SU-DHL-6 (cell line): ENCODE results near the gene KHDRBS1.
"Not testable (repeated sequence)": the region's sequence is repeated elsewhere in the genome, so short reads cannot be mapped to it uniquely, and the experiment has no call there.

Source experiments
- H2AFZ ChIP-seq: fragments of 200-600 bp; sonication (generic); 2 replicates; pipeline ENCODE4 v1.6.1; 2014; ENCODE audit warnings: low read depth, mild to moderate bottlenecking, moderate library complexity, mixed read lengths, antibody characterized with exemption, low read length; ENCODE audit not compliant: severe bottlenecking
- H3F3A ChIP-seq: fragments of 200-600 bp; shearing (Covaris generic); 2 replicates; pipeline ENCODE4 v1.6.0; 2016; ENCODE audit warnings: antibody characterized with exemption, mild to moderate bottlenecking; ENCODE audit not compliant: insufficient read depth
- H3K27ac ChIP-seq: fragments of 200-600 bp; sonication (generic); 2 replicates; pipeline ENCODE4 v1.5.1; 2016; ENCODE audit warnings: low read depth, mild to moderate bottlenecking, low read length, moderate library complexity, mixed read lengths
- H3K27me3 ChIP-seq: fragments of 200-600 bp; sonication (generic), shearing (Covaris generic); 2 replicates; pipeline ENCODE4 v1.6.0; 2014; ENCODE audit warnings: mild to moderate bottlenecking, low read length
- H3K36me3 ChIP-seq: fragments of 200-600 bp; sonication (generic); 2 replicates; pipeline ENCODE4 v1.6.1; 2014; ENCODE audit warnings: mild to moderate bottlenecking, low read length, mixed read lengths
- H3K4me2 ChIP-seq: fragments of 300-600, 200-600 bp; shearing (Covaris generic), sonication (generic); 2 replicates; pipeline ENCODE4 v1.6.0; 2014; ENCODE audit warnings: low read length, low read depth, mild to moderate bottlenecking; ENCODE audit not compliant: poor library complexity, severe bottlenecking
- H3K4me3 ChIP-seq: fragments of 200-600 bp; sonication (generic); 2 replicates; pipeline ENCODE4 v1.5.1; 2014; ENCODE audit warnings: antibody characterized with exemption, low read length, mild to moderate bottlenecking, mixed read lengths; ENCODE audit not compliant: insufficient read depth, poor library complexity, severe bottlenecking
- H3K79me2 ChIP-seq: fragments of 200-600 bp; sonication (generic); 2 replicates; pipeline ENCODE4 v1.6.1; 2014; ENCODE audit warnings: mild to moderate bottlenecking, low read length, moderate library complexity; ENCODE audit not compliant: insufficient read depth
- H3K9ac ChIP-seq: fragments of 200-600 bp; sonication (generic); 2 replicates; pipeline ENCODE4 v1.7.0; 2014; ENCODE audit warnings: mild to moderate bottlenecking, low read length
- H3K9me2 ChIP-seq: fragments of 200-600 bp; sonication (generic); replicated peaks from 2 replicates; pipeline ENCODE4 v1.6.1; 2014; ENCODE audit warnings: low read length; ENCODE audit not compliant: insufficient read depth
- H3K9me3 ChIP-seq: fragments of 200-600 bp; sonication (generic); 2 replicates; pipeline ENCODE4 v1.6.1; 2014; ENCODE audit warnings: low read length, mixed read lengths; ENCODE audit not compliant: insufficient read depth
- H4K20me1 ChIP-seq: fragments of 200-600 bp; sonication (generic); 2 replicates; pipeline ENCODE4 v1.6.1; 2014; ENCODE audit warnings: low read depth, mild to moderate bottlenecking, antibody characterized with exemption, low read length, moderate library complexity, mixed read lengths
- EZH2phosphoT487 ChIP-seq: fragments of 200-600 bp; sonication (generic), shearing (Covaris generic); conservative IDR thresholded peaks from 2 replicates; pipeline ENCODE4 v1.6.1; 2018; ENCODE audit warnings: mild to moderate bottlenecking, antibody characterized with exemption, low read length, moderate library complexity, mixed read lengths
- TF ChIP-seq, protein P1 (sequence below): fragments of 200-600 bp; sonication (generic); IDR thresholded peaks from one replicate; pipeline ENCODE4 v1.5.1; 2017; ENCODE audit warnings: antibody characterized with exemption, mild to moderate bottlenecking, low read length, moderate library complexity; ENCODE audit not compliant: insufficient read depth, poor library complexity, severe bottlenecking

KHDRBS1 gene

DNA sequence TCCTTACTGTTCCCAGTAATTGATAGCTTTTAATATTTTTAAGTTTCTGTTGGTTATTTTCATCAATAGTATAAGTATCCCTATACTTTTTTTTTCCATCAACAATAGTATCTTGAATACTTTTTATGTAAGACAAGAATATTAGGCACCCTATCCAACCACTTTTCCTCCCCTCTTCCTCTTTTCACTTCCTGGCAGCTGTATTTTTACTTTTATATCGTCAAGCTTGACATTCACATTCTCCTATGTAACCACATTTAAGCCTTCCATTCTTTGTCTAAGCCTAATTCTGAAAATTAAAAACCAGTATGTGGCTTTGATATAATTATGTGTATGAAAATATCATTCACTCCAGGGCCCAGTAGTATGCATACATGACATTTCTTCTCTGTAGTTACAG, 68.4 kb downstream of the KHDRBS1 start:
- H3K4me2 ChIP-seq, result no peak overlapping the region
- H3K27me3 ChIP-seq, result no peaks in the 10 kb centered on the region
- no peak overlapping the region for H3K9ac ChIP-seq
- TF ChIP-seq EZH2phosphoT487, result no peak
- TF ChIP-seq, protein P1, sequence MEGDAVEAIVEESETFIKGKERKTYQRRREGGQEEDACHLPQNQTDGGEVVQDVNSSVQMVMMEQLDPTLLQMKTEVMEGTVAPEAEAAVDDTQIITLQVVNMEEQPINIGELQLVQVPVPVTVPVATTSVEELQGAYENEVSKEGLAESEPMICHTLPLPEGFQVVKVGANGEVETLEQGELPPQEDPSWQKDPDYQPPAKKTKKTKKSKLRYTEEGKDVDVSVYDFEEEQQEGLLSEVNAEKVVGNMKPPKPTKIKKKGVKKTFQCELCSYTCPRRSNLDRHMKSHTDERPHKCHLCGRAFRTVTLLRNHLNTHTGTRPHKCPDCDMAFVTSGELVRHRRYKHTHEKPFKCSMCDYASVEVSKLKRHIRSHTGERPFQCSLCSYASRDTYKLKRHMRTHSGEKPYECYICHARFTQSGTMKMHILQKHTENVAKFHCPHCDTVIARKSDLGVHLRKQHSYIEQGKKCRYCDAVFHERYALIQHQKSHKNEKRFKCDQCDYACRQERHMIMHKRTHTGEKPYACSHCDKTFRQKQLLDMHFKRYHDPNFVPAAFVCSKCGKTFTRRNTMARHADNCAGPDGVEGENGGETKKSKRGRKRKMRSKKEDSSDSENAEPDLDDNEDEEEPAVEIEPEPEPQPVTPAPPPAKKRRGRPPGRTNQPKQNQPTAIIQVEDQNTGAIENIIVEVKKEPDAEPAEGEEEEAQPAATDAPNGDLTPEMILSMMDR, result no peak
- no peak overlapping the region for H3K27ac ChIP-seq
- H3K36me3 ChIP-seq, result peaks cover 2% of the 10 kb centered on the region; the same call in 1 of the 2 replicates
- no peaks in the 10 kb centered on the region for H3K79me2 ChIP-seq
- no peaks in the 10 kb centered on the region for H4K20me1 ChIP-seq
- no peaks in the 10 kb centered on the region for H3K9me2 ChIP-seq
- no peaks in the 10 kb centered on the region for H3F3A ChIP-seq
- no peak overlapping the region for H2AFZ ChIP-seq
- H3K4me3 ChIP-seq, result no peak overlapping the region
- H3K9me3 ChIP-seq, result no peaks in the 10 kb centered on the region

DNA sequence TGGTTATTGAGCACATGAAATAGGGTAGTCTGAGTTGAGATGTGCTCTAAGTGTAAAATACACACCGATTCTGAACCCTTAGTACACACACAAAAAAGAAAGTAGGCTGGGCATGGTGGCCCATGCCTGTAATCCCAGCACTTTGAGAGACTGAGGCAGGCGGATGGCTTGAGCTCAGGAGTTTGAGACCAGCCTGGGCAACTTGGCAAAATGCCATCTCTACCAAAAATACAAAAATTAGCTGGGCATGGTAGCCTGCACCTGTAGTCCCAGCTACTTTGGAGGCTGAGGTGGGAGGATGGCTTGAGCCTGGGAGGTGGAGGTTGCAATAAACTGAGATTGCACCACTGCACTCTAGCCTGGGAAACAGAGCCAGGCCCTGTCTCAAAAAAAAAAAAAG, 72.7 kb downstream of the KHDRBS1 start:
- H3K27me3 ChIP-seq, H3K9me2 ChIP-seq, H3F3A ChIP-seq, H3K36me3 ChIP-seq, H3K4me2 ChIP-seq, H3K4me3 ChIP-seq, H3K27ac ChIP-seq, H3K9me3 ChIP-seq, H2AFZ ChIP-seq, H4K20me1 ChIP-seq, H3K79me2 ChIP-seq, H3K9ac ChIP-seq: not testable (repeated sequence)

GRCh38 chr1:32091176-32091575, 77.5 kb downstream of the KHDRBS1 start:
- Histone ChIP-seq H3K79me2 (no peaks in the 10 kb centered on the region), H3K27me3 (no peaks in the 10 kb centered on the region), H2AFZ (no peak overlapping the region), H3K27ac (no peak overlapping the region), H3F3A (no peaks in the 10 kb centered on the region), H3K9me2 (no peaks in the 10 kb centered on the region), H4K20me1 (no peaks in the 10 kb centered on the region), H3K4me3 (no peak overlapping the region), H3K9ac (no peak overlapping the region), H3K36me3 (peaks cover 2% of the 10 kb centered on the region; the same call in 1 of the 2 replicates), H3K4me2 (no peak overlapping the region), H3K9me3 (no peaks in the 10 kb centered on the region)
- TF ChIP-seq, protein P1, result no peak
- no peak for TF ChIP-seq EZH2phosphoT487

DNA sequence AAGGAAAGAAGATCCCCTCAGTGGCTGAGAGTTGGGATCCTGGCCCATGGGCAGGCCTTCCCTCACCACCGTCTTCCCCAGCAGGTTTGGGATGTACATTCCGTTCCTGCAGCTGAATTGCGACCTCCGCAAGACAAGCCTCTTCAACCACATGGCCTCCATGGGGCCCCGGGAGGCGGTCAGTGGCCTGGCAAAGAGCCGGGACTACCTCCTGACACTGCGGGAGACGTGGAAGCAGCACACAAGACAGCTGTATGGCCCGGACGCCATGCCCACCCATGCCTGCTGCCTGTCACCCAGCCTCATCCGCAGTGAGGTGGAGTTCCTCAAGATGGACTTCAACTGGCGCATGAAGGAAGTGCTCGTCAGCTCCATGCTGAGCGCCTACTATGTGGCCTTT, 77.9 kb downstream of the KHDRBS1 start:
- Histone ChIP-seq H3K79me2 (no peaks in the 10 kb centered on the region), H3K27ac (no peak overlapping the region), H3K4me3 (no peak overlapping the region), H4K20me1 (no peaks in the 10 kb centered on the region), H3K9me2 (no peaks in the 10 kb centered on the region), H3K4me2 (no peak overlapping the region), H3K9ac (no peak overlapping the region), H3K27me3 (no peaks in the 10 kb centered on the region), H2AFZ (no peak overlapping the region), H3K9me3 (no peaks in the 10 kb centered on the region), H3F3A (no peaks in the 10 kb centered on the region), H3K36me3 (peaks cover 2% of the 10 kb centered on the region; the same call in 1 of the 2 replicates)
- TF ChIP-seq, protein P1, result no peak
